A549 (cell line): Measurements from ENCODE around the gene OR2F2. TPM values are rescaled to one million over a fixed set of nuclear protein-coding genes. Genes with fewer than 3 reads are reported as not detected.

Experiments used
- ATAC-seq, 2 experiments: fragments of 200-7000 bp in 1 of 2; fragments of >200 bp in 1 of 2; cut with Nextera tagmentation in 1 of 2; cut with Tn5 transposase in 1 of 2; 3 replicates each; pipeline versions ENCODE4 v1.8.0 to v1.9.1; 2018 to 2020; ENCODE audit warnings: mild to moderate bottlenecking in 1 of 2, moderate library complexity in 1 of 2
- CTCF ChIA-PET: fragments of 300-600 bp; sonication (Branson Sonifier 250); formaldehyde crosslinking; extraction: SDS; loops from one replicate; lab custom pipeline; 2021; ENCODE audit warnings: antibody characterized with exemption, inconsistent platforms; lab: Yijun Ruan, JAX
- POLR2A ChIA-PET: fragments of 350-600 bp; formaldehyde crosslinking; extraction: SDS; loops from one replicate; lab custom pipeline; 2021; ENCODE audit warnings: antibody characterized with exemption, inconsistent platforms; lab: Yijun Ruan, JAX
- DNase-seq, 2 experiments: peaks; one replicate each; pipeline versions ENCODE4 v3.0.0 to v3.0.0-alpha.2; 2011 to 2016; ENCODE audit warnings: low read depth in 1 of 2, low spot score in 1 of 2
- FAIRE-seq: peaks from 2 replicates; lab custom pipeline; 2011; peaks lifted over from hg19 to GRCh38; lab: Jason Lieb, UNC
- H3K27ac ChIP-seq, 2 experiments: fragments of >200 bp; sonication (Bioruptor Twin); formaldehyde crosslinking; 3 replicates each; pipeline ENCODE4 v1.5.1; 2016 to 2017
- H3K4me1 ChIP-seq: fragments of >200 bp; sonication (Bioruptor Twin); formaldehyde crosslinking; 3 replicates; pipeline ENCODE4 v1.6.1; 2016
- H3K4me2 ChIP-seq: fragments of >200 bp; sonication (Bioruptor Twin); formaldehyde crosslinking; 3 replicates; pipeline ENCODE4 v1.6.1; 2016
- H3K4me3 ChIP-seq: fragments of >200 bp; sonication (Bioruptor Twin); formaldehyde crosslinking; 3 replicates; pipeline ENCODE4 v1.5.1; 2016
- H3K9me3 ChIP-seq: fragments of >200 bp; sonication (Bioruptor Twin); formaldehyde crosslinking; 3 replicates; pipeline ENCODE4 v1.6.1; 2016
- CHD4 ChIP-seq: fragments of 200-600 bp; sonication (generic); IDR thresholded peaks from 2 replicates; pipeline ENCODE4 v1.6.1; 2016; ENCODE audit warnings: antibody characterized with exemption, mild to moderate bottlenecking, borderline replicate concordance
- EHF ChIP-seq: fragments of 250-450 bp; sonication (Bioruptor Pico); IDR thresholded peaks from 2 replicates; pipeline ENCODE4 v1.5.0; 2020; ENCODE audit warnings: mild to moderate bottlenecking
- EP300 ChIP-seq, 2 experiments: fragments of >200 bp; sonication (Bioruptor Twin); formaldehyde crosslinking; IDR thresholded peaks; 2 replicates in 1 of 2; 3 replicates in 1 of 2; pipeline ENCODE4 v1.6.1; 2016 to 2017
- FOSL2 ChIP-seq, 2 experiments: fragments of 450-650 bp in 1 of 2; fragments of >200 bp in 1 of 2; sonication (Bioruptor Twin) in 1 of 2; formaldehyde crosslinking; IDR thresholded peaks; 2 replicates each; pipeline versions ENCODE4 v1.5.0 to v1.6.1; 2016 to 2020; ENCODE audit warnings: mild to moderate bottlenecking in 1 of 2, moderate library complexity in 1 of 2
- HEYL ChIP-seq: fragments of 250-450 bp; sonication (Bioruptor Pico); IDR thresholded peaks from 2 replicates; pipeline ENCODE4 v1.8.0; 2021; ENCODE audit warnings: mild to moderate bottlenecking, moderate library complexity
- HOXB13 ChIP-seq: fragments of 250-450 bp; sonication (Bioruptor Pico); IDR thresholded peaks from 2 replicates; pipeline ENCODE4 v1.5.0; 2020; ENCODE audit warnings: low read depth, mild to moderate bottlenecking, moderate library complexity
- KDM5A ChIP-seq: fragments of 200-600 bp; sonication (generic); IDR thresholded peaks from 2 replicates; pipeline ENCODE4 v1.6.1; 2016; ENCODE audit warnings: antibody characterized with exemption, mild to moderate bottlenecking
- NPAS2 ChIP-seq: fragments of 250-450 bp; sonication (Bioruptor Pico); IDR thresholded peaks from 2 replicates; pipeline ENCODE4 v1.8.0; 2022; ENCODE audit warnings: mild to moderate bottlenecking, moderate library complexity, borderline replicate concordance
- RARB ChIP-seq: fragments of 250-450 bp; sonication (Bioruptor Pico); IDR thresholded peaks from 2 replicates; pipeline ENCODE4 v1.8.0; 2021; ENCODE audit warnings: mild to moderate bottlenecking, moderate library complexity
- RCOR1 ChIP-seq: fragments of 150-350 bp; IDR thresholded peaks from 2 replicates; pipeline ENCODE4 v1.6.1; 2014; ENCODE audit warnings: antibody characterized with exemption, low read length, low read depth
- RFX5 ChIP-seq: fragments of 450-650 bp; IDR thresholded peaks from 2 replicates; pipeline ENCODE4 v1.7.1; 2014; ENCODE audit warnings: antibody characterized with exemption, mild to moderate bottlenecking, moderate library complexity
- TP53 ChIP-seq: fragments of 250-450 bp; sonication (Bioruptor Pico); IDR thresholded peaks from 2 replicates; pipeline ENCODE4 v1.5.0; 2021; ENCODE audit warnings: mild to moderate bottlenecking, moderate library complexity
- WGBS: methylation state at CpG from one replicate; pipeline ENCODE4 v1.1.6; 2017; ENCODE audit errors: missing lambda C conversion rate; 5-methylcytosine and 5-hydroxymethylcytosine counted together
- polyA plus RNA-seq, 4 experiments: library from polyadenylated mRNA; depleted of rRNA in 3 of 4; stranded (reverse); fragments of >200 nt; fragmentation: RNase III in 1 of 4; extraction: RNeasy Plus Mini Kit Qiagen cat#74134 plus additional on column Dnase treatment in 1 of 4; gene quantifications; 2 replicates in 3 of 4; 3 replicates in 1 of 4; pipeline ENCODE4 v1.2.3, GENCODE V29; 2011 to 2017
- TF ChIP-seq, protein P1 (sequence below): fragments of 200-600 bp; sonication (generic); IDR thresholded peaks from 2 replicates; pipeline ENCODE4 v1.6.1; 2016; ENCODE audit warnings: antibody characterized with exemption, mild to moderate bottlenecking, moderate library complexity
- TF ChIP-seq, protein P2 (sequence below): fragments of >200 bp; sonication (Bioruptor Twin); formaldehyde crosslinking; IDR thresholded peaks from 2 replicates; pipeline ENCODE4 v1.6.1; 2016
- TF ChIP-seq, protein P3 (sequence below): IDR thresholded peaks from 2 replicates; pipeline ENCODE4 v1.6.1; 2012

Gene OR2F2
- polyA plus RNA-seq, 2 of the 4 experiments (the other 2 are of a cell fraction), result not detected

DNA sequence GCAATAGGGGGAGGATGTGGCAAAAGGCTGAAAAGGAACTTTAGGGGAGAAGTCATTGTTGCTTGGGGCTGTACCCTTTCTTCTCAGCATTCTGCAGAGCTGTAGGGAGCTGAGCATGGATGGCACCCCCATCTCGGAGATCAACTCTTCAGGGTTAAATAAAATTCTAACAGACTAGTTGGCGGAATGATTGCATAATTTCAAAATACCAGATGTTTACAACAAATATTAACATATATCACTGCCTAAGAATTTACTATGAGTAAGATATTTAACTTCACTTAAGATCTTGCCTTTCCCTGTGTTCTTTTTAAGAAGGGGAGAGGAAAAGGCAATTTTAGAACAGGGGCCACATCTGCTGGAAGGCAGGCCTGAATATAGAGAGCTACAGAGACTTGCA, 19.1 kb downstream of the OR2F2 start:
- POLR2A ChIA-PET, result interaction anchor here (1.2 kb wide), 1 partner anchor 52 kb away, joined by 8 read pairs; the partner anchor contains the start of gene TCAF1
- WGBS, result 25% methylated on average over 2 of the region's 2 CpGs

DNA sequence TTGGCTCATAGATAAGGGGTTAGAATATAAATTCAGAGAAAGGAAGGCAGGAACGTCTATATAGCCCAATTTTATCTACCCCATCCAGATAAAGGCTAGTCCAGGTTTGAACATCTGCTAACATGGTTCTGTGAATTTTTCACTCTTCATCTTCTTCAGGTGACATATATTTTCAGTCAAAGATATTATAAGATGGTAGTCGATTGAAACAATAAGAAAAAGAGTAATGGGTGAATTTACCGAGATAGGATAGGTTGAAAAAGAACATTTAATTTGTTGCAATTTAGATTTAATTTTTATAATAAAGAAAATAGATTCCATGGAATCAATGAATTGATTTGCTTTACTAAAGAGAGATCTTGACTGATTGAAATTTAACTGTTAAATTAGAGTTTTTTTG, 19.5 kb downstream of the OR2F2 start, which contains the start of gene OR2F1:
Gene OR2F1, plus strand, starts transcription at position 301 of the 400 bp plus-strand sequence. CDS start 5,127 bp downstream, outside the sequence.
- Histone ChIP-seq H3K4me2 (no peak within 1 kb of the TSS; the same call in 2 of the 3 replicates), H3K4me3 (no peak within 1 kb of the TSS), H3K9me3 (no peaks in the 10 kb centered on the region), H3K27ac (no peak within 1 kb of the TSS), H3K4me1 (no peaks in the 10 kb centered on the region)
- no peak for TF ChIP-seq HOXB13 (CRISPR knock-in tag)
- TF ChIP-seq, protein P1, sequence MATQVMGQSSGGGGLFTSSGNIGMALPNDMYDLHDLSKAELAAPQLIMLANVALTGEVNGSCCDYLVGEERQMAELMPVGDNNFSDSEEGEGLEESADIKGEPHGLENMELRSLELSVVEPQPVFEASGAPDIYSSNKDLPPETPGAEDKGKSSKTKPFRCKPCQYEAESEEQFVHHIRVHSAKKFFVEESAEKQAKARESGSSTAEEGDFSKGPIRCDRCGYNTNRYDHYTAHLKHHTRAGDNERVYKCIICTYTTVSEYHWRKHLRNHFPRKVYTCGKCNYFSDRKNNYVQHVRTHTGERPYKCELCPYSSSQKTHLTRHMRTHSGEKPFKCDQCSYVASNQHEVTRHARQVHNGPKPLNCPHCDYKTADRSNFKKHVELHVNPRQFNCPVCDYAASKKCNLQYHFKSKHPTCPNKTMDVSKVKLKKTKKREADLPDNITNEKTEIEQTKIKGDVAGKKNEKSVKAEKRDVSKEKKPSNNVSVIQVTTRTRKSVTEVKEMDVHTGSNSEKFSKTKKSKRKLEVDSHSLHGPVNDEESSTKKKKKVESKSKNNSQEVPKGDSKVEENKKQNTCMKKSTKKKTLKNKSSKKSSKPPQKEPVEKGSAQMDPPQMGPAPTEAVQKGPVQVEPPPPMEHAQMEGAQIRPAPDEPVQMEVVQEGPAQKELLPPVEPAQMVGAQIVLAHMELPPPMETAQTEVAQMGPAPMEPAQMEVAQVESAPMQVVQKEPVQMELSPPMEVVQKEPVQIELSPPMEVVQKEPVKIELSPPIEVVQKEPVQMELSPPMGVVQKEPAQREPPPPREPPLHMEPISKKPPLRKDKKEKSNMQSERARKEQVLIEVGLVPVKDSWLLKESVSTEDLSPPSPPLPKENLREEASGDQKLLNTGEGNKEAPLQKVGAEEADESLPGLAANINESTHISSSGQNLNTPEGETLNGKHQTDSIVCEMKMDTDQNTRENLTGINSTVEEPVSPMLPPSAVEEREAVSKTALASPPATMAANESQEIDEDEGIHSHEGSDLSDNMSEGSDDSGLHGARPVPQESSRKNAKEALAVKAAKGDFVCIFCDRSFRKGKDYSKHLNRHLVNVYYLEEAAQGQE, result no peak
- TF ChIP-seq RFX5, result no peak
- TF ChIP-seq, protein P2, sequence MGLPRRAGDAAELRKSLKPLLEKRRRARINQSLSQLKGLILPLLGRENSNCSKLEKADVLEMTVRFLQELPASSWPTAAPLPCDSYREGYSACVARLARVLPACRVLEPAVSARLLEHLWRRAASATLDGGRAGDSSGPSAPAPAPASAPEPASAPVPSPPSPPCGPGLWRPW, result no peak
- TF ChIP-seq, protein P3, sequence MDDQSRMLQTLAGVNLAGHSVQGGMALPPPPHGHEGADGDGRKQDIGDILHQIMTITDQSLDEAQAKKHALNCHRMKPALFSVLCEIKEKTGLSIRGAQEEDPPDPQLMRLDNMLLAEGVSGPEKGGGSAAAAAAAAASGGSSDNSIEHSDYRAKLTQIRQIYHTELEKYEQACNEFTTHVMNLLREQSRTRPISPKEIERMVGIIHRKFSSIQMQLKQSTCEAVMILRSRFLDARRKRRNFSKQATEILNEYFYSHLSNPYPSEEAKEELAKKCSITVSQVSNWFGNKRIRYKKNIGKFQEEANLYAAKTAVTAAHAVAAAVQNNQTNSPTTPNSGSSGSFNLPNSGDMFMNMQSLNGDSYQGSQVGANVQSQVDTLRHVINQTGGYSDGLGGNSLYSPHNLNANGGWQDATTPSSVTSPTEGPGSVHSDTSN, result no peak
- DNase-seq, result no peak
- no peak for ATAC-seq
- no peak for FAIRE-seq
- POLR2A ChIA-PET, result interaction anchor here (1.2 kb wide), 1 partner anchor 52 kb away, joined by 8 read pairs; the partner anchor contains the start of gene TCAF1
- WGBS, result 20% methylated on average over 3 of the region's 3 CpGs
- CTCF ChIA-PET, result no interaction called here

More for the DNA sequence above, 19.1 kb downstream of the OR2F2 start:
- no peaks in the 10 kb centered on the region for H3K9me3 ChIP-seq
- CTCF ChIA-PET, result no interaction called here
- no peak for TF ChIP-seq RCOR1
- no peak for TF ChIP-seq TP53
- no peak for TF ChIP-seq EP300 (IDR thresholded peaks at IDR 0.05)
- TF ChIP-seq, all 56 proteins: peak for 0
- no peak for DNase-seq
- no peak overlapping the region for H3K27ac ChIP-seq
- H3K4me1 ChIP-seq, result no peaks in the 10 kb centered on the region
- no peak overlapping the region; the same call in 2 of the 3 replicates for H3K4me2 ChIP-seq
- no peak for ATAC-seq
- no peak for FAIRE-seq
- H3K4me3 ChIP-seq, result no peak overlapping the region

DNA sequence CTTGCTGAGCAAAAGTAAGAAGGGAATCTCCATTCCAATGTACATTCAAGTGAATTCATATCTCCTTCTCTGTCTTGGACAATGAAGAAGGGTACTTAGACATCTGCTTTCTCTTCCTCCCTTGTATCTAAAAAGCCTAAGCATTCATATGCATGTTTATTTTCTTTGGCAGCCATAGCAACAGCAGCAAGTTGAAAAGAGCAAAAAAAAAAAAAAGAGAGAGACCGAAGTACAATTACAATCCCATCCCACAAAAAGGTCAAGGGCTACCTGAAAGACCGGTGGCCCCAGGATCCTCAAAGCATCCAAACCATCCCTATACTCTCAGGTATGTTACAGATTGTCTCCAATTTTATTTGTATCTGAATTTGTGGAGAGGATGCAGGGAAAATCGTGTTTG, 23.7 kb downstream of the OR2F2 start:
- ATAC-seq (no peak), DNase-seq (no peak), FAIRE-seq (no peak)
- POLR2A ChIA-PET, result no interaction called here
- no peak overlapping the region for H3K4me2 ChIP-seq
- TF ChIP-seq EHF (CRISPR knock-in tag), result no peak
- TF ChIP-seq FOSL2 (IDR thresholded peaks at IDR 0.05), result no peak
- TF ChIP-seq FOSL2 (CRISPR knock-in tag; IDR thresholded peaks at IDR 0.05), result no peak
- no peak for TF ChIP-seq NPAS2 (CRISPR knock-in tag)
- no peak for TF ChIP-seq CHD4
- TF ChIP-seq KDM5A, result no peak
- TF ChIP-seq HEYL (CRISPR knock-in tag), result no peak
- no peak for TF ChIP-seq RARB (CRISPR knock-in tag)
- H3K4me1 ChIP-seq, result no peaks in the 10 kb centered on the region
- H3K4me3 ChIP-seq, result no peak overlapping the region
- no peaks in the 10 kb centered on the region for H3K9me3 ChIP-seq
- CTCF ChIA-PET, result no interaction called here
- H3K27ac ChIP-seq, result no peak overlapping the region
- 27% methylated on average over 3 of the region's 3 CpGs for WGBS
